Epithelial cell of esophagus (primary cell): ENCODE measurements around the gene EPHB2.

Source experiments
- DNase-seq: peaks from one replicate; pipeline ENCODE4 v3.0.0; 2010; ENCODE audit warnings: low read depth
- H3K4me3 ChIP-seq: 2 replicates; pipeline ENCODE4 v1.5.1; 2011; ENCODE audit warnings: mild to moderate bottlenecking, low read length, control low read depth
- TF ChIP-seq, protein P1 (sequence below): IDR thresholded peaks from 2 replicates; pipeline ENCODE4 v1.5.1; 2011; ENCODE audit warnings: low read depth, mild to moderate bottlenecking, low read length, control low read depth, inconsistent platforms; ENCODE audit not compliant: insufficient read depth; ENCODE audit errors: missing control alignments

The EPHB2 gene

DNA sequence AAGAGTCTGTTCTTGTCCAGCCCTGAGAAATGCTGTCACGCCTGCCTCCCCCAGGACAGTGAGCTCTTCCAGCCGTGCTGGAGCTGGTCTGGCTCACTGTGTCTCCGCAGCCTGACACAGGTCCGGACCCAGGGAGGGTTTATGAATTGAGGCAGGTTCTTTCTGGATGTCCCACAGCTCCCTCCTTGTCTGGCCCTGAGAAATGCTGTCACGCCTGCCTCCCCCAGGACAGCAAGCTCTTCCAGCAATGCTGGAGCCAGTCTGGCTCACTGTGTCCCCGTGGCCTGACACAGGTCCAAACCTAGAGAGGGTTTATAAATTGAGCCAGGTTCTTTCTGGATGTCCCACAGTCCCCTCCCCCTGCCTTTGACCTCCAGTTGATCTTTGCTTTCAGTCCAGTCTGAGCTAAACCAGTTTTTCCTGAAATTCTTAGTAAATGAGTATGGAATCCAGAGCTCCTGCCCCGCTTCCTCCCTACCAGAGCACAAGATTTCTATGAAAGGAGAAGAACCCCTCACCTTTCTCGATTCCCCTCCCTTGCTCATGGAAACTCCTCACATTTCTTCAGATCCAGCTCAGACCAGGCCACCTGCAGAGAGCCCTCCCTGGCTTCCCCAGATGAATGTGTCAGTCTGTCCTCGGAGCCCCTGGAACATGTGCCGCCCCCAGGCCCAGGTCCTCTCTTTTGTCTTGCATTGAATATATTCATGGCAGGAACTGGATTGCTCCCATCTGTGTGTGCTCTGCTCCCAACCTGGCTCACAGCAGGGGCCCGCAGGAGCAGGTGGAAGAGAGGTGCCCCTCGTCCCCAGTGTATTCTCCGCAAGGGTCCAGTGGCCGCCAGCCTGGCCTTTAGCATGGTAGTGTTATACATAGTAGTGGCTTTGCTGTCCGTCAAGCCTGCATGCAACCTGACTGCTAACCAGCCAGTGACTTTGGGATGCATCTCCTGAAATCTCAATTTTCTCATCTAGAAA lies 116.3 kb downstream of the EPHB2 start:
- TF ChIP-seq, protein P1, sequence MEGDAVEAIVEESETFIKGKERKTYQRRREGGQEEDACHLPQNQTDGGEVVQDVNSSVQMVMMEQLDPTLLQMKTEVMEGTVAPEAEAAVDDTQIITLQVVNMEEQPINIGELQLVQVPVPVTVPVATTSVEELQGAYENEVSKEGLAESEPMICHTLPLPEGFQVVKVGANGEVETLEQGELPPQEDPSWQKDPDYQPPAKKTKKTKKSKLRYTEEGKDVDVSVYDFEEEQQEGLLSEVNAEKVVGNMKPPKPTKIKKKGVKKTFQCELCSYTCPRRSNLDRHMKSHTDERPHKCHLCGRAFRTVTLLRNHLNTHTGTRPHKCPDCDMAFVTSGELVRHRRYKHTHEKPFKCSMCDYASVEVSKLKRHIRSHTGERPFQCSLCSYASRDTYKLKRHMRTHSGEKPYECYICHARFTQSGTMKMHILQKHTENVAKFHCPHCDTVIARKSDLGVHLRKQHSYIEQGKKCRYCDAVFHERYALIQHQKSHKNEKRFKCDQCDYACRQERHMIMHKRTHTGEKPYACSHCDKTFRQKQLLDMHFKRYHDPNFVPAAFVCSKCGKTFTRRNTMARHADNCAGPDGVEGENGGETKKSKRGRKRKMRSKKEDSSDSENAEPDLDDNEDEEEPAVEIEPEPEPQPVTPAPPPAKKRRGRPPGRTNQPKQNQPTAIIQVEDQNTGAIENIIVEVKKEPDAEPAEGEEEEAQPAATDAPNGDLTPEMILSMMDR = no peak
- no peak overlapping the region for H3K4me3 ChIP-seq
- DNase-seq = peak; percentile 64

DNA sequence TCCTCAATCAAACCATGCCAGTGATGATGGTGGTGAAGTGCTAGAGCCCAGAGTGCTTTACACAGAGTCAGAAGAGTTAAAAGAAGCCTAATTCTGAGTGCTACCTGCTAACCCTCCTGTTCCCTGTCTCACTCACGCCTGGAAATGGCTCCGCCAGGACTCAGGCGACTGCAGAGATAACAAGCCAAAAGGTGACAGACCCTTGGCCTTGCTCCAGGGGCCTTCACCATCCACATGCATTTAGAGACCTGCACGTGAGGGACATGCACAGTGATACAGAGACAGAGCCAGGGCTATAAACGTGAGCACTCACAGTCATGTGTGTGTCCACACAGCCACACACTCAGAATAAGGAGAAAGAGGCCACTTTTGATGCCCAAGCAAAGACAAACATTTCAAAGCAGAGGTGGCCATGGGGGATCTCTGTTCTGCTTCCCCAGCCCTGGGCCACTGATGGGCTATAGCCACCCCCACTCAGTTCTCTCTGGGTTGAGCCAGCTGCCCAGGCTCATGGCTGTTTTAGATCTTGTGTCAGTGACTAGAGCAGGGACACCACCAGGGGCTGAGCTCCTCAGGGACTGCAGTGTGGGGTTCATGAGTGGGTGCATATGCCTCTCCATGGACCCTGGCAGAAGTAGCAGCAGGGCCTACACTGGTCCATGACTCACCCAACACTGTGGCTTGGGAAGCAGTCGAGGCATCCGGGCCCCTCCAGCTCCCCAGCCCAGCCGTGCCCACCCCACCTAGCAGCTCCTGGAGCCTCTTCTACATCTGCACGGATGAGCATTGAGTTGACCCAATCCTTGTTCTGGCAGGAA lies 117.2 kb downstream of the EPHB2 start:
- no peak overlapping the region for H3K4me3 ChIP-seq
- TF ChIP-seq, protein P1 = no peak
- no peak for DNase-seq

DNA sequence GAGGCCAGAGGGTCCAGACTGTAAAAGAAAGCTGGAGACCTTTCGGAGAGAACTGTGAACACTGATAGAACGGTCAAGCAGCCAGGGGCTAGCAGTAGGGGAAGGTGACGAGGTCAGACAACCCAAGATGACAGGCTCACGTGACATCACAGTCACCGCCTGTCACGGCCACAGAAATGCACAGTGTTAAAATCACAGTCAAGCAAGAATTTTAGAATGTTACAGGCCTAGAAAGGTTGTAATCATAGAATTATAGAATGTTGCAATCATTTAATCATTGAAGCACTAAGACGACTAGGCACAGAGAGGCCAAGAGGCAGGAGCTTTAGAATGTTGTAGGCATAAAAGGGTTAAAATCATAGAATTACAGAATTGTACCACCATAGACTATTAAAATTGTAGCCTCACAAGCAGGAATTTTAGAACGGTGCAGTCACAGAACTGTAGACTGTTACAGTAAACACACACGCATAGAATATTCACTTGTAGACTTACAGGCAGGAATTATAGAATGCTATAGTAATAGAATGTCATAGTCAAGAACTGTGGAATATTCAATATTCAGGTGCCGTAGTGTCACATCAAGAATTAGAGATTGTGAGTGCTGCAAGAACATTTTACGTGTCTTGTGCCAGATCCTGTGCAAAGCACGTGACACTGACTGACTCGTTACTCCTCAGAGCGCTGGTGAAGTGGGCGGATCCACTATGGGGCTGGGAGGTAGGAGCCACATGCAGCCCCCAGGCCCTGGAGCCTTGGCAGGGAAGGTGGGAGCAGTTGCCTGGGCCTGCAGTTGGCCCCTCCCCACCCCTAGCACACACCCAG lies 118.1 kb downstream of the EPHB2 start:
- TF ChIP-seq, protein P1 = no peak
- DNase-seq = peak; percentile 80
- H3K4me3 ChIP-seq = no peak overlapping the region

DNA sequence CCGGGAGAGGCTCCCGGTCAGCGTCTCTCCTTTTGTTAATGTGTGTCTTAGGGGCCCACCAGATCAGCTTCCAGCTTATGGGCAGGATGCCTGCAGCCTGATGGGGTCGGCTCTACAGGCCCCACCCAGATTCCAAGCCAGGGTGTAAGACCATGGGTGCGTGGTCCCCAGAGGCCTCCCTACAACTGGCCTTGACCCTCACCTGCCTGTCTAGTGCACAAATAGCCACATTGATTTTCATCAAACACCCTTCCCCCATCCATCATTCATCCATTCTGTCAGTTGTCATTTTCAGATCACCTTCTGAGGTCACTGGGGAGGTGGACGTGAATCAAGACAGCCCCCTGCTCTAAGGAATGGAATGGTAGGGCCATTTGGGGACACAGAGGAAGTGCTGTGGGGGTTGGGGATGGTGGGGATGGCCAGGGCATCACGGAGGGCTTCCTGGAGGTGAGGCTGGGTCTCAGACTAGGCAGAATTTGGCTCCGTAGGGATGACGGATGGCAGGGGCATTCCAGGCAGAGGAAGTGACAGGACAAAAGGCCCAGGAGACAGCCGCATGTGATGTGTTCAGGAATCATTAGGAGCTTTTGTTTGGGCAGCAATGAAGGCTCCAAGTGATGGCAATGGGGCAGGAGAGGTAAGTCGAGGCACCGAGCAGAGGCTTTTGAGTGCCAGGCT lies 118.8 kb downstream of the EPHB2 start:
- H3K4me3 ChIP-seq = no peak overlapping the region
- DNase-seq = no peak
- TF ChIP-seq, protein P1 = no peak

DNA sequence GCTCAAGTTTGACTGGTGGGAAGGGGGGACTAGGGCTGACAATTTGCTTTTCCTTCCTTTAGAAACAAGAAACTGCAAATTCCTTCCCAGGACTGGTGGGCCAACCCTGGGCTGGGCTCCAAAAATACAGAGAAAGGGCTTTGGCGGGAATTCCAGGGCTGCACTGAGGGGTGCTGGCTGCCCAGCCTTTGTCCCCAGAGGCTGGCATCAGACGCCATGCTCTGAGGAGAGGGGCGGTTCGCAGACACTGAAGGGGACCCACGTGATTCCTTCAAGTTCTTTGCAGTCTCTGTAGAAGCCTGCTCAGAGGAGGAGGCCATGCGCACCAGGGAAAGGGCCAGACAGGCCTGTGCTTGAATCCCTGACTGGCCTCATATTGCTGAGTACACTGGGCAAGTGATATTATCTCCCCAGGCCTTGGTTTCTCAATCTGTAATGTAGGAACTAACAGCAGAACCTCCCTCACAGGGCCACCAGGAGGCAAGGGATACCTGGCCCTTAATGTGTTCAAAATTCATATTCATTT lies 119.5 kb downstream of the EPHB2 start:
- peak; percentile 97 for DNase-seq
- TF ChIP-seq, protein P1 = peak; percentile 70
- H3K4me3 ChIP-seq = no peak overlapping the region

DNA sequence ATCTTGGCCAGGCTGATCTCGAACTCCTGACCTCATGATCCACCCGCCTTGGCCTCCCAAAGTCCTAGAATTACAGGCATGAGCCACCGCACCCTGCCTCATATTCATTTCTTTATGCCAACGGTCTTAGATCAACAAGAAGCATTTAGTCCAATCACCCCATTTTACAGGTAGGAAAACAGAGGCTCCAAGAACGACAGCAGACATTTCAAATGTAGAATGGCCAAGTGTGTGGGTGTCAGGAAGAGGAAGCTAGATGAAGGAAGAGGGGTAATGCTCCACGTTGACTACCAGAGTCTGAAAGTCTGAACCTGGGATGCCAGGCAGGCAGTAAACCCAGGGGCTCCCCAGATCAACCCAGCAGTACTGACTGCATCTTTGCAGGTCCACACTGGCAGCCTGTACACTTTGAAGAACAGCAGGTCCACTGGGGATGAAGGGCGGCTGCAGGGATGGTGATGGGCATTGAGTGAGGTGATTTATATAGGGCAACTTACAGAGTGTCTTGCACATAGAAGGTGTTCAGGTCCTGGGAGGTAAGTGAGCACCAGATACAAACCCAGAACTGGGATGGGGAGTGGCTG lies 120.2 kb downstream of the EPHB2 start:
- TF ChIP-seq, protein P1 = no peak
- no peak overlapping the region for H3K4me3 ChIP-seq
- no peak for DNase-seq
